Hematopoietic multipotent progenitor cell treated with erythropoietin and hydrocortisone succinate and interleukin-3 and kit ligand, for 8 days (in vitro differentiated cells): Measurements from ENCODE around the gene CELF6.

Experiments used
- DNase-seq: peaks from one replicate; pipeline ENCODE4 v3.0.0-alpha.2; 2015

CELF6 gene

GRCh38 chr15:72319985-72320671 is at the start of gene CELF6:
CELF6 (minus strand) TSS chr15:72320157; CDS start chr15:72319874, 283 bp downstream.
- peak; percentile 80 for DNase-seq

- DNase-seq: no peak
These were observed 48.9 kb upstream of the CELF6 start for GRCh38 chr15:72368899-72369298.

GRCh38 chr15:72368325-72368724 is 48.4 kb upstream of the CELF6 start:
- DNase-seq: no peak

- peak; percentile 9 for DNase-seq
These were observed 45.9 kb upstream of the CELF6 start for GRCh38 chr15:72365844-72366243.

- no peak for DNase-seq
These were observed 41.2 kb upstream of the CELF6 start for GRCh38 chr15:72361176-72361575.

- DNase-seq: no peak
These were observed 38.8 kb upstream of the CELF6 start for GRCh38 chr15:72358650-72359171.

GRCh38 chr15:72358121-72358520 is 38.2 kb upstream of the CELF6 start:
- no peak for DNase-seq

- DNase-seq: no peak
These were observed 34.5 kb upstream of the CELF6 start for GRCh38 chr15:72354496-72354895.

- no peak for DNase-seq
These were observed 33.3 kb upstream of the CELF6 start for GRCh38 chr15:72353266-72353665.

GRCh38 chr15:72345806-72346205 is 25.8 kb upstream of the CELF6 start:
- DNase-seq: no peak

GRCh38 chr15:72345280-72345679 is 25.3 kb upstream of the CELF6 start:
- DNase-seq: no peak

- no peak for DNase-seq
These were observed 24.6 kb upstream of the CELF6 start for GRCh38 chr15:72344602-72345001.

GRCh38 chr15:72342385-72342784 is 22.4 kb upstream of the CELF6 start:
- DNase-seq: peak; percentile 25

- no peak for DNase-seq
These were observed 21.4 kb upstream of the CELF6 start for GRCh38 chr15:72341361-72341760.

GRCh38 chr15:72340366-72340765 is 20.4 kb upstream of the CELF6 start:
- DNase-seq: no peak

- DNase-seq: peak; percentile 13
These were observed 19.8 kb upstream of the CELF6 start for GRCh38 chr15:72339777-72340177.

- DNase-seq: no peak
These were observed 18.8 kb upstream of the CELF6 start for GRCh38 chr15:72338617-72339321.

GRCh38 chr15:72338148-72338547 is 18.2 kb upstream of the CELF6 start:
- DNase-seq: no peak

GRCh38 chr15:72334842-72335241 is 14.9 kb upstream of the CELF6 start:
- DNase-seq: no peak

- DNase-seq: no peak
These were observed 11.1 kb upstream of the CELF6 start for GRCh38 chr15:72331021-72331420.

GRCh38 chr15:72323752-72324151 is 3.8 kb upstream of the CELF6 start:
- DNase-seq: no peak

GRCh38 chr15:72319360-72319984 is 485 bp downstream of the CELF6 start:
- DNase-seq: peak; percentile 50

- peak; percentile 43 for DNase-seq
These were observed 1.5 kb downstream of the CELF6 start for GRCh38 chr15:72318408-72318942.
